ENCODE results near the gene HYLS1.
A peak's percentile ranks its signal among the peaks of the same experiment; 100 is the strongest.
"Not testable (repeated sequence)": the region's sequence is repeated elsewhere in the genome, so short reads cannot be mapped to it uniquely, and the experiment has no call there.

HYLS1 gene, protein sequence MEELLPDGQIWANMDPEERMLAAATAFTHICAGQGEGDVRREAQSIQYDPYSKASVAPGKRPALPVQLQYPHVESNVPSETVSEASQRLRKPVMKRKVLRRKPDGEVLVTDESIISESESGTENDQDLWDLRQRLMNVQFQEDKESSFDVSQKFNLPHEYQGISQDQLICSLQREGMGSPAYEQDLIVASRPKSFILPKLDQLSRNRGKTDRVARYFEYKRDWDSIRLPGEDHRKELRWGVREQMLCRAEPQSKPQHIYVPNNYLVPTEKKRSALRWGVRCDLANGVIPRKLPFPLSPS

DNA sequence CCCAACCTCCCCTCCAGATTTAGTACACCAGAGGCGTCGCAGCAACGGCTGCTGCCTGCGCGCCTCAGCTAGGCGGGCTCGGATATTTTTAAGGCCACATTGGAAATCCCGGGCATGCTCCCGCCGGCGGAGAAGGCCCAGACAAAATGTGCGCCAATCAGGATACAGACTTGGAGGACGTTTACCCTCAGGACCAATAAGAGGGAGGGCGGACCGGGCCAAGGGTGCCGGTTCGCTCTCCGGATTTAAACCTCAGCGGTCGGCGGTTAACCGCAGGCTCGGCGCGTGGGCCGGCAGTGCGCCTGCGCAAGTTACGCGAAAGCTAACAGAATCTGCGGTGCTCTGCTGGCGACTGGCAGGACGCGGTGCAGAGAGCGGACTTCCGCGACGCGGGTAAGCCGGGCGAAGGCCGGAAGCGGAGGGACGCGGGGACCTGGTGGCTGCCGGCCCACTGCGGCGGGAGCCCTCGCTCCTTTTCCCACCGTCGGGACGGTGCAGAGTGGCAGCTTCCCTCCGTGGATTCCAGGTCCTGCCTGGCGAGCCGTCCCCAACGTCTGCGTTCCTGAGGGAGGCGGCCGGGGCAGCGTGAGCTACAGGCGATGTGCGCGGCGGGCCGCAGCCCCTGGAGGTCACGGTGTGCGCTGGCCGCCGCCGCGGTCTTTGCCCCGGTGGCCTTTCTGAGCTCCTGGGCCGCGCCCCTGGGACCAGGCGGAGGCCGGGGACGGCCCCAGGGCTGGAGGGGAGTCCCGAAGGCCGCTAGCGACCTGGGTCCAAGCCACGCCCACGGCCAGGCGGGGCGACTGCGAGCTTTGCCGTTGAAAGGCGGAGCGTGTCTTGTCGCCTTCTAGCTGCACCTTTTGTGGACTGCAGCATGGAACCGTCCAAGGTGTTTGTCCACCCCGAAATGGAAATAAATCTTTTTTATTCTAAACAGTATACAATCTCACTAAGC, at the start of gene HYLS1:
Gene HYLS1 (plus strand): TSS at position 296 of the 952 bp plus-strand sequence. CDS start 11,701 bp downstream, outside the sequence.
- peak; percentile 96 for DNase-seq

DNA sequence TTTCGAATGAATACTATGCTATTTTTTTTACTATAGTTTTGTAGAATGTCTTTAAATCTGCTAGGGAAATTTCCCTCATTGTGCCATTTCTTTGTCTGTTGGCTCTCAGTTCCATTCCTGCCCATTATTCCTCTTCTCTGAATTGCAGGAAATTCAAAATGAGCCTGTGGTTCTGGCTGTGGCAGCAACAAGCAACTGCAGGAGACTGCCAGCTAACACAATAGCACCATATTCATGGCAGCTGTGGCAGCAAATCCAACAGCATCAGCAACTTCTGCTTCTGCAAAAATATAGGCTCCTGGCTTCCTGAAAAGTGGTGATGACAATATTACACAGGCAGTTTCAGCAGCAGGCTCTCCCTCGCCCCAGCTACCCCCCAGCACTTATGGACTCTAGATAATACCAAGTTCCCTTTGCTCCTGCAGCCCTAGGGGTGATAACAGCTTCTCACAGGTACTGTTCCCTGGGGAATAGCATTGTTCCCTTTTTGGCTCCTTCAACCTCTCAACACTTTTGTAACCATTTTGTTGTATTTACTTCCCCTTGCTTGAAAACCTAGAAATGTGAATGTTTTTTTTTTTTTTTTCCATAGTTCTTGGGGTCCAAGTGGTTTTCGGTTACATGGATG, 45.0 kb upstream of the HYLS1 start:
- DNase-seq, result no peak

DNA sequence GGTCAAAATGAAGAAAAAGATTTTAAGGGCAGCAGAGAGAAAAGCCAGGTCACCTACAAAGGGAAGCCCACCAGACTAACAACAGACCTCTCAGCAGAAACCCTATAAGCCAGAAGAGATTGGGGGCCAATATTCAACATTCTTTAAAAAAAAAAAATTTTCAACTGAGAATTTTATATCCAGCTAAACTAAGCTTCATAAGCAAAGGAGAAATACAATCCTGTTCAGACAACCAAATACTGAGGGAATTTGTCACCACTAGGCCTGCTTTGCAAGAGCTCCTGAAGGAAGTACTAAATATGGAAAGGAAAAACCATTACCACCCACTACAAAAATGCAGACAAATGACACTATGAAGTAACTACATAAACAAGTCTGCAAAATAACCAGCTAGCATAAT, 41.3 kb upstream of the HYLS1 start:
- DNase-seq, result no peak

DNA sequence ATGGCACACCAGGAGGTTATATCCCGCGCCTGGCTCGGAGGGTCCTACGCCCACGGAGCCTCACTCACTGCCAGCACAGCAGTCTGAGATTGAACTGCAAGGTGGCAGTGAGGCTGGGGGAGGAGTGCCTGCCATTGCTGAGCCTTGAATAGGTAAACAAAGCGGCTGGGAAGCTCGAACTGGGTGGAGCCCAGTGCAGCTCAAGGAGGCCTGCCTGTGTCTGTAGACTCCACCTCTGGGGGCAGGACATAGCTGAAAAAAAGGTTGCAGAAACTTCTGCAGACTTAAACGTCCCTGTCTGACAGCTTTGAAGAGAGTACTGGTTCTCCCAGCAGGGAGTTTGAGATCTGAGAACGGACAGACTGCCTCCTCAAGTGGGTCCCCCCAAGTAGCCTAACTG, 29.8 kb upstream of the HYLS1 start:
- DNase-seq, result not testable (repeated sequence)

DNA sequence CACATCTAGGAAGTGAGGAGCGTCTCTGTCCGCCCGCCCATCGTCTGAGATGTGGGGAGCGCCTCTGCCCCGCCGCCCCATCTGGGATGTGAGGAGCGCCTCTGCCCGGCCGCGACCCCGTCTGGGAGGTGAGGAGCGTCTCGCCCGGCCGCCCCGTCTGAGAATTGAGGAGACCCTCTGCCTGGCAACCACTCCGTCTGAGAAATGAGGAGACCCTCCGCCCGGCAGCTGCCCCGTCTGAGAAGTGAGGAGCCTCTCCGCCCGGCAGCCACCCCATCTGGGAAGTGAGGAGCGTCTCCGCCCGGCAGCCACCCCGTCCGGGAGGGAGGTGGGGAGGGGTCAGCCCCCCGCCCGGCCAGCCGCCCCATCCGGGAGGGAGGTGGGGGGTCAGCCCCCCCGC, 24.7 kb upstream of the HYLS1 start:
- DNase-seq, result not testable (repeated sequence)

DNA sequence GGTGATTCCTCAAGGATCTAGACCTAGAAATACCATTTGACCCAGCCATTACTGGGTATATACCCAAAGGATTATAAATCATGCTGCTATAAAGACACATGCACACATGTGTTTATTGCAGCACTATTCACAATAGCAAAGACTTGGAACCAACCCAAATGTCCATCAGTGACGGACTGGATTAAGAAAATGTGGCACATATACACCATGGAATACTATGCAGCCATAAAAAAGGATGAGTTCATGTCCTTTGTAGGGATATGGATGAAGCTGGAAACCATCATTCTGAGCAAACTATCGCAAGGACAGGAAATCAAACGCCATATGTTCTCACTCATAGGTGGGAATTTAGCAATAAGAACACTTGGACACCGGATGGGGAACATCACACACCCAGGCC, 22.1 kb upstream of the HYLS1 start:
- DNase-seq, result not testable (repeated sequence)

DNA sequence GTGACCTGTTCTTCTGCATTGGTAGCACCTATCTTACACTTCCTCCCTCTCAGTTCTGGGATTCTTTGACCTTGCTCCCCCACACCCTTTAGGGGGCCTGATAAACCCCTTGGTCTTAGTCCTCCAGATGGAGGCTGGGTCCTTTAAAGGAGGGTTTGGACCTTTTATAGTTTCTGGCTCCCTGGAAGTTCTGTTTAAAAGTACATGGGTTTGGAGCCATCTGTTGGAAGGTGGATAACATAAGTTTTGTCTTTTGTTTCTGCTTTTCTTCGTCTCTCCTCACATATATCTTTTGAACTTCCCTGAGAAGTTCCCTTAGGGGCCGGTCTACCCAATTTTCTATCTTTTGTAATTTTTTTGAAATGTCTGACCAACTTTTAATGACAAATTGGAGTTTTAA, 17.9 kb upstream of the HYLS1 start:
- no peak for DNase-seq

DNA sequence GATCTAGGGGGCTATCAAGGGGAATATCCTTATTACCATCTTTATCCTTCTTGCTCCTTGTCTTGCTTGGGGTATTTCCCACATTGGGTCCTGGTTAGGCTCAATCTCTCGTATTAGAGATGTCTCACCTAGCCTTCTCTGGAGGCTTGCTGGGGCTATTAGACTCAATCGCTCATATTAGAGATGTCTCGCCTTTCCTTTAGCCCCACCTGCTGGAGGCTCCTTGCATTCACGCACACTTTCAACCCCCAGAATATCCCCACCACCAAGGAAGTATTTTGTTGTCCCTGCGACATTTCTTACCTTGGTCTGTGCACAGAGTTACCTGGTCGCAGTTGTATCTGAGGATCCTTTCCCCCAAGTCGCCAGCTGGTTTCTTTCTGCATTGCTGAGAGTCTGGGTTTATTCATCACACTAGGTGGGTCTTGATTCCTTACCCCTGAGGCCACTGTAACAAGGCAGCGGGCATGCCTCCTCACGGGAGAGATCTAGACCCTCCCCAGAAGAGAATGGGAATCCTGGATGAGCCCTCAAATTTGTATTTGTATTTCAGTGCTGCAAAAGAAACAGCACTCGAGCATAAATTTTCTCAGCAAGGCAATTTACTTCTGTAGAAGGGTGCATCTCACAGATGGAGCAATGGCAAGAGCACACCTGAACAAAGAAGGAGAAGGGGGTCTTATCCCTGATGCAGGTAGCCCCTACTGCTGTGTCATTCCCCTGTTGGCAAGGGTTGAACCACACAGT, 15.9 kb upstream of the HYLS1 start:
- DNase-seq, result peak in 1 of 2 donors; percentile 27

DNA sequence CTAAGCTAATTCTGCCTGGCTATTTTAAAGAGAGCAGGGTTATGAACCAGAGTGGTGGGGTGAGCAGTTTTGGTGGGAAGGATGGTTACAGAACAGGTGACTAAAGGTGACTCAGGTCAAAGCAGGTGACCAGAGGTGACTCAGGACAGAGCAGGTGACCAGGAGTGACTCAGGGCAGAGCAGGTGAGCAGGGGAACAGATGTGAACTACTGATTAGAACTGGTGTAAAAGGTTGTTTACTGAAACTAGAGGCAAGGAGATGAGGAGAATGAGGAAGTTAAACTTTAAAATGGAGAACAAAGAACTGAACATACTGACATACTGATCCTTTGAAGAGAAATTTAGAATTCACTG, 15.4 kb upstream of the HYLS1 start:
- DNase-seq, result no peak

DNA sequence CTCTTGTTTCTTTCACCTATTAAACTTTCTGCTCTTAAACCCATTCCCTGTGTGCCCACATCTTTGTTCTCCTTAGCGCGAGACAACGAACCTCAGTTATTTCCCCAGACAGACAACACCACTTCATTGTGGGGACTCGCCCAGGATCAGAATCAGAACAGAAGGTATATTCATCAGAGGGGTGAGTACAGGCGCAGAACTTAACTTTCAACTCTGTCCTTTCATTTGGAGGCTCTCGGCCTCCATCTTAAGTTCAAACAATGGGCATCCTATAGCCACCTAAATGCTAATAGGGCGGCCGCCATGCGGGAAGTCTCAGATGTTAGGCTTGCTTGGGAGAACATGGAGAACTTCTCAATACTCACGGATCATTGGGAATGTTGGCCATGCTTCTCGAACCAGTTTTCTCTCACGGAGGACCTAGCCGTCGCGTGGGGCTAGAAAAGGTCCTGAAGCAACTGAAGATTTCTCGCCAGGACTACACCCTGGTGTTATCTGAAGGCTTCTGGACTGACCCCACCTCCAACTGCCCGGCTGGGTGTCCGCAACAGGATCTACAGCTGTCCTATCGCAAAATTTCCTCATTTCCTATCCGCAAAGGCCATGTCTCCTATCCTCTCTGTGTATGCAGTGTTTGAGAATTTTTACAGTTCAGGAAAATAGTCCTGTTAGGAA, 13.4 kb upstream of the HYLS1 start:
- DNase-seq, result no peak

DNA sequence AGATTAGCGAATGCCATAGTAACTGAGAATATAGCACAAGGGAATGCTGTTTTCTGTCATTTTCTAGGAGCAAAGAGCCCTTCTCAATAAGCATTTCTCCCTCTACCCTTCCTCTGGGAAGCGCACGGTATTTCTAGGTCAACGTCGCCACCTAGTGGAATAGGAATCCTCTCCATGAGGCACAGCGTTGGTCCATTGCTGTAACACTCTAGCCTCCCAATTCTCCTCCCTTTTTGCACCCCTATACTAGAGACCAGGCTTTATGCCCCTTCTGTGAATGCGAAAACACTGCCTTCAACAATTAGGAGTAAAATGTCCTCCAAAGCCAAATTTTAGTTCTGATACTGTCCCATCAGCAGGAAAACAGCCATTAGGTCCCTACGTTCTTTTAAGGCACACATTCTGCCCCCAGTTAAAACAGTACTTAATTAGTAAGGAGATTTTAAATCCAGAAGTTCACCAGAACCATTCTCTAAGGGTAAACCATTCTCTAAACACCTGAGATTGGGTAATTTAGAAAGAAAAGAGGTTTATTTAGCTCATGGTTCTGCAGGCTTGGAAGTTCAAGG, 12.8 kb upstream of the HYLS1 start:
- DNase-seq, result peak; percentile 27 to 54

DNA sequence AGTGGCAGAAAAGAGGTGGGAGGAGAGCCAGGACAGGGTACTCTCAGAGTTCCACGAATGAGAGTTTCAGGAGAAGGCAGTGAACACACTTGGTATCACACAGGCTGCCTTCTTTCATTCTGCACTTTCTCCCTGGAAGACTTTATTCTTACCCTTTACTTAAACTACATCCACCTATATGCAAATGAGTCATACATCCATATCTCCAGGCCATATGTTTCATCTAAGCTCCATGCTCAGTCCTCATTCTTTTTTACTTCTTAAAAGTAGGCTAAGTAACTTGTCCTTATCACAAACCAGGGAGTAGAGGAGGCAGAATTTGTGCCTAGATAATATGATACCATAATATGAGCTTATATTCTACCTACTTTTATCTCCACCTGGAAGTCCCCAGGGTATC, 6.2 kb upstream of the HYLS1 start:
- DNase-seq, result no peak

DNA sequence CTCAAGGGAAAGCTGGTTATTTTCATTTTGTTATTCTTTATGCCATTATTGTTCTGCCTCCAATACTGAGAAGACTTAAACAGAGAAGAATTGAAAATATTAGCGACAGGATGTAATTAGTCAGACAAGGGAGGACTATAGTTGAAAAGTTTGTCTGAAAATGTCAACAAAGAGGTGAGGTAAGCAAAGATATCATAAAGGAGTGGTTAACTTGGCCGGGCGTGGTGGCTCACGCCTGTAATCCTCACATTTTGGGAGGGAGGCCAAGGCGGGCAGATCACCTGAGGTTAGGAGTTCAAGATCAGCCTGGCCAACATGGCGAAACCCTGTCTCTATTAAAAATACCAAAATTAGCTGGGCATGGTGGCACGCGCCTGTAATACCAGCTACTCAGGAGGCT, 4.1 kb upstream of the HYLS1 start:
- DNase-seq, result no peak

DNA sequence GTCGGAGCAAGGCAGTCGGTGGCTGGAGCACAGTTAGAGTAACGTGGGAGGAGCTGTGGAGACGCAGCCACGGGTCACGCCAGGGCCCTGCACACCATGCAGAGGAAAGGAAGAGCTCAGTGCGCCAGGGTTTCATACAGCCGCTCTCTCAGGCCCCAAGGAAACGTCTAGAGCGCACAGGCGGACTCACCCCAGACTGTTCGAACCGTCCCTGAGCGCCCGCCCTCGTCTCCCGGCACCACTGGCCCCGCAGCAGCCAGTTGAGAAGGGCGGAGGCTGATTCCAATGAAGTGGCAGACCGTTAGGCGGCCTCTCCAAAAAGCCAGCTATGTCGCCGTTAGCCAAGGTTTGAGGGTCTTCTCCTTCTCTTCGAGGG, 483 bp upstream of the HYLS1 start:
- DNase-seq, result no peak

DNA sequence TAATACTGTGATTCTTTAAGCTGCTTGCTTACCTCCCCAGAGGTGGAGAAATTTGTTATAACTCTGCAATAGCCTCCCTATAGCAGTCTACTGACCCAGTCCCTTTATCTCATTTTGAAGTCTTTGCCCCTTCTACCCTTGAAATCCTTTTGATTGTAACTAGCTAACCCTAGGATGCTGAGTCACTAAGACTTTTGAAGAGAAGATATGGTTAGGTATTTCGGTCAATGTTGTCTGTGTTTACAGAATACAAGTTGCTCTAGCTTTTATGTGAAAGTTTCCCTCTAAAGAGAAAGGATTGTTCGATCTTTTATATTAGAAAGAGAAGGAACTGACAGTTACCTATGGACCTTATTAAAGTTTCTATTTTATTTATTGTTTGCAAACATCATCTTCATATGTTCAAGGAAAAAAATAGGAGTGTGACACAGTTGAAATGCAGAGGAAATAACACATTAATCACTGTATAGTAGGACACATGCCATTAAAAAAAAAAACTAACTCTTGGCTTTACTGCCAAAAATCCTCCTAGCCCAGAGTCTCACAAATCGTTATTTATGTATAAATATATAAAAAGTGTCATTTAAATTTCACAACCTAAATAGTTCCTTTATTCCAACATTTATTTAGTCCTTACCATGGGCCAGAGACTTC, 3.1 kb downstream of the HYLS1 start:
- no peak for DNase-seq

DNA sequence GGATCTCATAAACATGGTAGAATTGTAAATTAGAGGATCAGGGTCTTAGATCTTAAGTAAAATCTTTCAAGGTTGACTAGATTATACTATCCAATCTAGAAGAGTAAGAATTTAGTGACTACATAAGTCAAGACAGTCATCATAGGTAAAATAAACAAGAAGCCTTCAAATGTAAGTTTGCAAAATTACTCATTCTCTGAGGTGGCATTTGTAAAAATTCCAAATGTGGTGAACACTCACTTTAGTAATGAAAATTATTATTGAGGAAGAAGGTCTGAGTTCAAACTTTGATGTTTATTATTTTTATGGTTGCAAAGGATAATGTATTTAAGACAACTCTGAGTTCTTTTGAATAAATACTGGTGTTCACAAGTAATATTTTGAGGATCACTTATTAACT, 4.6 kb downstream of the HYLS1 start:
- DNase-seq, result no peak

DNA sequence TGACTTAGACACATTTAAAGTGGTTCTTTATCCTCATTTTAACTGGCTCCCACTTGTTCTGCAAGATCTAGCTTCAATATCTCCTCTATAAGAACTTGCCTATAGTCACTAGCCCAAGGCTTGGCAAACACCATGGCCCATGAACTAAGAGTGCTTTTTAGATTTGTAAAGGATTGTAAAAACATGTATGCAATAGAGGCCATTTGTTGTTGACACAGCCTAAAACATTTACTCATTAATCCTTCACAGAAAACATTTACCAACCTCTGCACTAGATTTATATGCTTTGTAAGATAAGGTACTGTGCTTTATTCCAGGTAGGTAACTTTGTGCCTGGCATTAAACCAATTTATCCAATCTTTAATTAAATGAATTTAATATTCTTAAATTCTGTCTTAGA, 5.5 kb downstream of the HYLS1 start:
- no peak for DNase-seq

DNA sequence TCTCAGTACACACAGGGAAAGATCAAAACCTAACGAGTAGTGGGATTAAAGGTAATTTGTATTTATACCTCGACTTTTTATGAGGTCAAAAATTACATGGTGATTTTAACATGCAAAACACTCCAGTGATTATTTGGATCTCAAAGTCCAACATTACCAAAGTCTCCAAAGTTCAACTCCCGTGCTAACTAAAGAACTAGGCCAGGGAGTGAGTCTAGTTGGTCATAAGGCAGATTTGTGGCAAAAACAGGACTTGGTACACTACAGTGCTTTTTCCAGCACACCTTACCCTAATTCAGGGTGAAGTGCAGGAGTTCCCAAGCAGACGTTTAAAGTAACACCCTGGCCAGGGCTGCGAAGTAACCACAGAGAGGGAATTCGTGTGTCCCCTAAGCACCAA, 14.4 kb downstream of the HYLS1 start:
- DNase-seq, result no peak

DNA sequence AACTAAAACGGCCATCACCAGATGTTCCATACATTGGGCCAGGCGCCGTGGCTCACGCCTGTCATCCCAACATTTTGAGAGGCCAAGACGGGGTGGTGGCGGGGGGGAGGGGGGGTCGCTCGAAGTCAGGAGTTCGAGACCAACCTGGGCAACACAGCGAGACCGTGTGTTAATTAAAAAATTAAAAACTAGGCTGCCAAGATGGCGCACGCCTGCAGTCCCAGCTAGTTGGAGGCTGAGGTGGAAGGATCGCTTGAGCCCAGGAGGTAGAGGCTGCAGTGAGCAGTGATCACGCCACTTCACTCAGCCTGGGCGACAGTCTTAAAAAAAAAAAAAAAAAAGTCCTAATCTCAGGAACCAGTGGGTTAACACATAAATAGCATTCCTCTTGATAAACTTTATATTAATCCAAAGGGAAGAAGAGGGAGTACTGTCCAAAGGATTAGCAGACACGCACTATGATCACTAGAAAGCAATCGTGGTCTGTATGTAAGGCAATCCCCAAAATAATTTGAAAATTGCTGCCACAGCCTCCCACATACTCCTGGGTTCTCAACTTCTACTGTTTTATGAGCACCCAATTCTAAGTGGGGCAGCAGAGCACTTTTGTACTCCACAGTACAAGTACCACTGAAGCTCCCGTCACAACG, 14.9 kb downstream of the HYLS1 start:
- no peak for DNase-seq

DNA sequence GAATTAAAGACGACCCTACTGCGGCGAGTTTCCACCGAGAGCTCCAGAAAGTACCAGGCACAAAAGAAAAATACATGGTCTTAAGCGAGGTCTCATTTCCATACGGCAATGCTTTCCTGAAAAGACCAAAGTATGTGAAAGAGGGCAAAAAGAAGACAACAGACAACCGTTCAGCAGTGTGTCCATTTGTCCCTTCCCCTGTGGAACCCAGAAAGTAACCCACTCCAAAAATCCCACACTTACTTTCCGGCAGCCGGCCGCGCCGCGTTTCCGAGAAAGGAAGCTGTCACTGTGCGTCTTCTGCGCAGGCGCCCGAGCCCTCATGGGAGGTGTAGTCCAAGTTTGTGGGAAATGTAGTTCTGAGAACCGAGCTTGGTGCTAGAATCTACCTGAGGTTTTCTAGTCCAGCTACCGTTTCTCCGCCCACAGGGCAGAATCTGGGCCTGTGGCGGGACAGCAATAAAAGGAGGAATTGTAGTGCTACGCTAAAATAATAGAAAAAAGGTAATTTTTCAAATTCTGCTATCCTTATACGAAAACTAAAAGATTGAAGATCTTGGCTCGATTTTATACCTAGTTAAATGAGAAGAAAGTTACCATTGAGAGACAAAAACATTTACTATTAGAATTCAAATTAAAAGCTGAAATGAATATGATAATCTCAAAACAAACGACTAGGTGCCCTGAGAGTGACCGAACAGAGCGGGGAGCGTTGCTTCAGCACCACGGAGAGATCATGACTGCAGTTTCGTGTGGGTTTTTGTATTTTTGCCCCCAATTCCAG, 15.7 kb downstream of the HYLS1 start, which contains the start of gene PUS3:
Gene PUS3 (minus strand): TSS at position 280 of the 784 bp plus-strand sequence. CDS start 6,922 bp downstream, outside the sequence.
- peak; percentile 89 for DNase-seq
